SK-N-SH (cell line): Measurements from ENCODE around the gene KRT78.

Source experiments
- EZH2phosphoT487 ChIP-seq: fragments of 200-600 bp; sonication (generic); IDR thresholded peaks from 2 replicates; pipeline ENCODE4 v1.6.1; 2017; ENCODE audit warnings: low read depth, mixed run types, mild to moderate bottlenecking, antibody characterized with exemption, moderate library complexity, borderline replicate concordance
- MEF2A ChIP-seq: IDR thresholded peaks from 2 replicates; pipeline ENCODE4 v1.4.0; 2012; ENCODE audit warnings: low read depth, borderline replicate concordance
- RAD21 ChIP-seq: IDR thresholded peaks from 2 replicates; pipeline ENCODE4 v1.6.1; 2012; ENCODE audit warnings: mild to moderate bottlenecking, low read length
- TCF12 ChIP-seq: IDR thresholded peaks from 2 replicates; pipeline ENCODE4 v1.4.0; 2012
- YY1 ChIP-seq: IDR thresholded peaks from 2 replicates; pipeline ENCODE4 v1.4.0; 2012; ENCODE audit warnings: low read depth, mild to moderate bottlenecking
- TF ChIP-seq, protein P1 (sequence below): fragments of 200-600 bp; sonication (generic); IDR thresholded peaks from 2 replicates; pipeline ENCODE4 v1.6.1; 2017; ENCODE audit warnings: antibody characterized with exemption, mild to moderate bottlenecking, moderate library complexity
- TF ChIP-seq, protein P2 (sequence below): IDR thresholded peaks from 2 replicates; pipeline ENCODE4 v1.4.0; 2012; ENCODE audit warnings: low read depth, borderline replicate concordance

DNA sequence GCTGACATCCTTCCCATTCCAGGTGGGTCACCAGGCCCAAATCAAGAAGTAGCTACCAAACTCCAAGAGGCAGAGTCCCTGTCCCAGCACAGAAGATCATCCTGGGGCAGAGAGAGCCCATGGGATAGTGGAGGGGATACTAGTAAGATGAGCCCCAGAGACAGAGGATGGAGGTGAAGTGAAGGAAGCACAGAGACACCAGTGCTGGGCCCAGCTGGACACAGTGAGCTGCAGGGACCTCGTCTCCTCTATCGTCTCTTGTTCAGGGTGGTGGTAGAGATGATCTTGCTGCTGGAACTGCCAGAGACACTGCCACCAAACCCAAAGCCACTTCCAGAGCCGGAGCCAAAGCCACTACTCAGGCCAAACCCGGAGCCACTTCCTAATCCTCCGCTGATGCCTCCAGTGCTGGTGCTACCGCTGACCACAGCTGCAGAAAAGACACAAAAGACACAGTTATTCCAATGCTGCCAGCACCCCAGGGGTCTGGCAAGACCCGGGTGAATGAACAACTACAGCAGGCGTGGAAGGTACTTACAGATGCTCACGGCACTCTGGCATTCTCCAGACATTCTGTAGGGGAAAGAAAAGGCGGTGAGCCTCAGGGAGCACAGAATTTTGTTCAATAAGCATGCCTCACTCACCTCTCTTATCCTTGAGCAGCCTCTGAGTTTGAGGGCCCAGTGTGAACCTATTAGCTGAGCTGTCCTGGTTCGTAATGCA lies 41.8 kb downstream of the KRT78 start:
- TF ChIP-seq, protein P1, sequence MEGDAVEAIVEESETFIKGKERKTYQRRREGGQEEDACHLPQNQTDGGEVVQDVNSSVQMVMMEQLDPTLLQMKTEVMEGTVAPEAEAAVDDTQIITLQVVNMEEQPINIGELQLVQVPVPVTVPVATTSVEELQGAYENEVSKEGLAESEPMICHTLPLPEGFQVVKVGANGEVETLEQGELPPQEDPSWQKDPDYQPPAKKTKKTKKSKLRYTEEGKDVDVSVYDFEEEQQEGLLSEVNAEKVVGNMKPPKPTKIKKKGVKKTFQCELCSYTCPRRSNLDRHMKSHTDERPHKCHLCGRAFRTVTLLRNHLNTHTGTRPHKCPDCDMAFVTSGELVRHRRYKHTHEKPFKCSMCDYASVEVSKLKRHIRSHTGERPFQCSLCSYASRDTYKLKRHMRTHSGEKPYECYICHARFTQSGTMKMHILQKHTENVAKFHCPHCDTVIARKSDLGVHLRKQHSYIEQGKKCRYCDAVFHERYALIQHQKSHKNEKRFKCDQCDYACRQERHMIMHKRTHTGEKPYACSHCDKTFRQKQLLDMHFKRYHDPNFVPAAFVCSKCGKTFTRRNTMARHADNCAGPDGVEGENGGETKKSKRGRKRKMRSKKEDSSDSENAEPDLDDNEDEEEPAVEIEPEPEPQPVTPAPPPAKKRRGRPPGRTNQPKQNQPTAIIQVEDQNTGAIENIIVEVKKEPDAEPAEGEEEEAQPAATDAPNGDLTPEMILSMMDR = no peak
- no peak for TF ChIP-seq TCF12
- TF ChIP-seq YY1 = no peak
- no peak for TF ChIP-seq RAD21
- TF ChIP-seq MEF2A = no peak
- no peak for TF ChIP-seq EZH2phosphoT487
- TF ChIP-seq, protein P2, sequence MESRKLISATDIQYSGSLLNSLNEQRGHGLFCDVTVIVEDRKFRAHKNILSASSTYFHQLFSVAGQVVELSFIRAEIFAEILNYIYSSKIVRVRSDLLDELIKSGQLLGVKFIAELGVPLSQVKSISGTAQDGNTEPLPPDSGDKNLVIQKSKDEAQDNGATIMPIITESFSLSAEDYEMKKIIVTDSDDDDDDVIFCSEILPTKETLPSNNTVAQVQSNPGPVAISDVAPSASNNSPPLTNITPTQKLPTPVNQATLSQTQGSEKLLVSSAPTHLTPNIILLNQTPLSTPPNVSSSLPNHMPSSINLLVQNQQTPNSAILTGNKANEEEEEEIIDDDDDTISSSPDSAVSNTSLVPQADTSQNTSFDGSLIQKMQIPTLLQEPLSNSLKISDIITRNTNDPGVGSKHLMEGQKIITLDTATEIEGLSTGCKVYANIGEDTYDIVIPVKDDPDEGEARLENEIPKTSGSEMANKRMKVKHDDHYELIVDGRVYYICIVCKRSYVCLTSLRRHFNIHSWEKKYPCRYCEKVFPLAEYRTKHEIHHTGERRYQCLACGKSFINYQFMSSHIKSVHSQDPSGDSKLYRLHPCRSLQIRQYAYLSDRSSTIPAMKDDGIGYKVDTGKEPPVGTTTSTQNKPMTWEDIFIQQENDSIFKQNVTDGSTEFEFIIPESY = no peak
